Keratinocyte (primary cell): Measurements from ENCODE around the gene EMP2. TPM values are rescaled to one million over a fixed set of nuclear protein-coding genes. Genes with fewer than 3 reads are reported as not detected.

Source experiments
- DNase-seq: peaks from one replicate; pipeline ENCODE4 v3.0.0-alpha.2; 2011; ENCODE audit warnings: low read depth, missing footprints, low spot score
- FAIRE-seq: peaks from 2 replicates; lab custom pipeline; 2011; peaks lifted over from hg19 to GRCh38; lab: Jason Lieb, UNC
- H2AFZ ChIP-seq: 2 replicates; pipeline ENCODE4 v1.6.0; 2012; ENCODE audit warnings: low read length, control low read depth, inconsistent platforms; ENCODE audit not compliant: control insufficient read depth
- H3K27ac ChIP-seq: 2 replicates; pipeline ENCODE4 v1.5.1; 2011; ENCODE audit warnings: low read length; ENCODE audit not compliant: control insufficient read depth, insufficient read depth
- H3K27me3 ChIP-seq: 3 replicates; pipeline ENCODE4 v1.6.0; 2011; ENCODE audit warnings: low read length; ENCODE audit not compliant: control insufficient read depth, insufficient read depth; ENCODE audit errors: extremely low read depth
- H3K36me3 ChIP-seq, 2 experiments: 2 replicates in 1 of 2; 3 replicates in 1 of 2; pipeline ENCODE4 v1.5.1; 2011; ENCODE audit warnings: low read length in 2 of 2, mild to moderate bottlenecking in 1 of 2; ENCODE audit not compliant: control insufficient read depth in 2 of 2, insufficient read depth in 2 of 2; ENCODE audit errors: extremely low read depth in 1 of 2
- H3K4me1 ChIP-seq: 3 replicates; pipeline ENCODE4 v1.5.1; 2011; ENCODE audit warnings: low read length; ENCODE audit not compliant: control insufficient read depth, insufficient read depth; ENCODE audit errors: extremely low read depth
- H3K4me2 ChIP-seq: 3 replicates; pipeline ENCODE4 v1.6.0; 2011; ENCODE audit warnings: low read depth, low read length; ENCODE audit not compliant: control insufficient read depth, insufficient read depth; ENCODE audit errors: extremely low read depth
- H3K4me3 ChIP-seq, 3 experiments: fragments of 200-600 bp in 1 of 3; sonication (generic) in 1 of 3; 2 replicates in 2 of 3; 3 replicates in 1 of 3; pipeline ENCODE4 v1.5.1; 2011 to 2016; ENCODE audit warnings: low read length in 3 of 3, mild to moderate bottlenecking in 3 of 3, control low read depth in 2 of 3, inconsistent platforms in 1 of 3, low read depth in 1 of 3, mixed read lengths in 1 of 3, mixed run types in 1 of 3, moderate library complexity in 1 of 3; ENCODE audit not compliant: control insufficient read depth in 2 of 3, insufficient read depth in 2 of 3; ENCODE audit errors: extremely low read depth in 1 of 3
- H3K79me2 ChIP-seq: 2 replicates; pipeline ENCODE4 v1.6.0; 2012; ENCODE audit warnings: low read length; ENCODE audit not compliant: control insufficient read depth, insufficient read depth
- H3K9ac ChIP-seq: 3 replicates; pipeline ENCODE4 v1.6.0; 2011; ENCODE audit warnings: low read length; ENCODE audit not compliant: control insufficient read depth, insufficient read depth; ENCODE audit errors: extremely low read depth
- H3K9me1 ChIP-seq: 3 replicates; pipeline ENCODE4 v1.6.0; 2011; ENCODE audit warnings: low read length; ENCODE audit not compliant: control insufficient read depth, insufficient read depth; ENCODE audit errors: extremely low read depth
- H3K9me3 ChIP-seq: 2 replicates; pipeline ENCODE4 v1.5.1; 2012; ENCODE audit warnings: low read depth, low read length; ENCODE audit not compliant: control insufficient read depth
- H4K20me1 ChIP-seq: 3 replicates; pipeline ENCODE4 v1.6.0; 2011; ENCODE audit warnings: low read length; ENCODE audit not compliant: control insufficient read depth, insufficient read depth; ENCODE audit errors: extremely low read depth
- CTCF ChIP-seq, 3 experiments: IDR thresholded peaks in 1 of 3; conservative IDR thresholded peaks in 1 of 3; optimal IDR thresholded peaks in 1 of 3; 2 replicates in 2 of 3; 3 replicates in 1 of 3; pipeline versions ENCODE3 to v1.5.1; 2011; ENCODE audit warnings: low read length in 3 of 3, mild to moderate bottlenecking in 3 of 3, moderate library complexity in 2 of 3, control low read depth in 1 of 3, inconsistent platforms in 1 of 3; ENCODE audit not compliant: insufficient read depth in 2 of 3; ENCODE audit errors: extremely low read depth in 1 of 3
- EZH2 ChIP-seq: IDR thresholded peaks from one replicate; pipeline ENCODE4 v1.6.1; 2012; ENCODE audit warnings: inconsistent platforms, mild to moderate bottlenecking, low read length, moderate library complexity
- dilution Hi-C: fragments of 300-500 bp; cut with MboI; formaldehyde crosslinking; loops from one replicate; pipeline ENCODE4 v1.7.0; 2020; ENCODE audit warnings: low sequenced_read_pairs; ENCODE audit not compliant: extremely low pct_ligation_motif_present
- polyA plus RNA-seq, 5 experiments: library from polyadenylated mRNA; depleted of rRNA in 3 of 5; stranded (reverse) in 3 of 5; stranded (forward) in 1 of 5; unstranded in 1 of 5; fragments of >200 nt; gene quantifications; 1 replicate in 1 of 5; 2 replicates in 3 of 5; 3 replicates in 1 of 5; pipeline versions ENCODE4 v1.2.1 to v1.2.3, GENCODE V29; 2011 to 2012; ENCODE audit warnings: missing spikeins in 2 of 5, low read depth in 1 of 5, low replicate concordance in 1 of 5

Gene EMP2
- polyA plus RNA-seq, 1 donor (not counting 4 experiments of a cell fraction or from before 2014, with no cell fraction given), result 19.1 TPM

- Histone ChIP-seq H3K9ac (no peak overlapping the region), H3K79me2 (no peaks in the 10 kb centered on the region)
Measured at GRCh38 chr16:10589109-10589508, 8.7 kb upstream of the EMP2 start.

GRCh38 chr16:10587622-10588021, 7.2 kb upstream of the EMP2 start:
- H3K9me3 ChIP-seq, result no peaks in the 10 kb centered on the region
- no peak overlapping the region for H3K9ac ChIP-seq
- no peak overlapping the region for H3K4me3 ChIP-seq
- no peaks in the 10 kb centered on the region for H3K36me3 ChIP-seq
- H3K4me1 ChIP-seq, result no peaks in the 10 kb centered on the region
- no peaks in the 10 kb centered on the region for H3K27me3 ChIP-seq
- H3K9me1 ChIP-seq, result no peaks in the 10 kb centered on the region
- H3K27ac ChIP-seq, result no peak overlapping the region
- no peak overlapping the region for H3K4me2 ChIP-seq
- TF ChIP-seq CTCF (optimal IDR thresholded peaks at IDR 0.05 in 1 of 3, IDR thresholded peaks at IDR 0.05 in 1 of 3, conservative IDR thresholded peaks at IDR 0.05 in 1 of 3; ENCODE audit: extremely low read depth in 1 of 3, insufficient read depth in 2 of 3, low read length in 3 of 3) (no peak), EZH2 (no peak)
- no peaks in the 10 kb centered on the region for H4K20me1 ChIP-seq
- DNase-seq, result no peak
- FAIRE-seq, result no peak
- H2AFZ ChIP-seq, result no peak overlapping the region
- no peaks in the 10 kb centered on the region for H3K79me2 ChIP-seq
- dilution Hi-C loops, result no loop called here

More at GRCh38 chr16:10589109-10589508, 8.7 kb upstream of the EMP2 start:
- Histone ChIP-seq H4K20me1 (no peaks in the 10 kb centered on the region), H3K27me3 (no peaks in the 10 kb centered on the region), H3K9me1 (no peaks in the 10 kb centered on the region), H3K4me3 (no peak overlapping the region), H2AFZ (no peak overlapping the region), H3K9me3 (no peaks in the 10 kb centered on the region), H3K4me2 (no peak overlapping the region), H3K27ac (no peak overlapping the region), H3K4me1 (peaks cover under 1% of the 10 kb centered on the region), H3K36me3 (no peaks in the 10 kb centered on the region)
- dilution Hi-C loops, result no loop called here
- TF ChIP-seq EZH2 (no peak), CTCF (optimal IDR thresholded peaks at IDR 0.05 in 1 of 3, IDR thresholded peaks at IDR 0.05 in 1 of 3, conservative IDR thresholded peaks at IDR 0.05 in 1 of 3; ENCODE audit: extremely low read depth in 1 of 3, insufficient read depth in 2 of 3, low read length in 3 of 3) (no peak)
- no peak for DNase-seq
- FAIRE-seq, result no peak
